ENCODE results near the gene INO80B.
A peak's percentile ranks its signal among the peaks of the same experiment; 100 is the strongest.

Gene INO80B

GRCh38 chr2:74454654-74455511 lies at the start of gene INO80B:
Gene INO80B, plus strand, starts transcription at chr2:74455087. Its CDS starts 30 bp downstream, at chr2:74455117.
- Histone ChIP-seq H3K4me3 (ENCODE audit: low read depth, low read length) (peak within 1 kb of the TSS; percentile 84), H3K36me3 (ENCODE audit: control insufficient read depth, insufficient read depth, low read length) (no peaks in the 10 kb centered on the region), H3K9ac (ENCODE audit: low read depth, low read length) (peak within 1 kb of the TSS; percentile 42), H3K9me3 (ENCODE audit: control insufficient read depth, insufficient read depth, low read length) (no peaks in the 10 kb centered on the region), H3K4me1 (ENCODE audit: control insufficient read depth, insufficient read depth, low read length) (peaks cover 6% of the 10 kb centered on the region), H3K27me3 (ENCODE audit: control insufficient read depth, insufficient read depth, low read length) (no peaks in the 10 kb centered on the region)

GRCh38 chr2:74406035-74406434 lies 48.9 kb upstream of the INO80B start:
- H3K4me3 ChIP-seq (ENCODE audit: low read depth, low read length), result no peak overlapping the region
- H3K4me1 ChIP-seq (ENCODE audit: control insufficient read depth, insufficient read depth, low read length), result no peaks in the 10 kb centered on the region
- H3K27me3 ChIP-seq (ENCODE audit: control insufficient read depth, insufficient read depth, low read length), result no peaks in the 10 kb centered on the region
- H3K36me3 ChIP-seq (ENCODE audit: control insufficient read depth, insufficient read depth, low read length), result no peaks in the 10 kb centered on the region
- H3K9me3 ChIP-seq (ENCODE audit: control insufficient read depth, insufficient read depth, low read length), result no peaks in the 10 kb centered on the region
- no peak overlapping the region for H3K9ac ChIP-seq (ENCODE audit: low read depth, low read length)

GRCh38 chr2:74407682-74408081 lies 47.2 kb upstream of the INO80B start:
- Histone ChIP-seq H3K4me3 (ENCODE audit: low read depth, low read length) (no peak overlapping the region), H3K27me3 (ENCODE audit: control insufficient read depth, insufficient read depth, low read length) (no peaks in the 10 kb centered on the region), H3K9me3 (ENCODE audit: control insufficient read depth, insufficient read depth, low read length) (no peaks in the 10 kb centered on the region), H3K4me1 (ENCODE audit: control insufficient read depth, insufficient read depth, low read length) (no peaks in the 10 kb centered on the region), H3K9ac (ENCODE audit: low read depth, low read length) (no peak overlapping the region), H3K36me3 (ENCODE audit: control insufficient read depth, insufficient read depth, low read length) (no peaks in the 10 kb centered on the region)

GRCh38 chr2:74413001-74413698 lies 41.7 kb upstream of the INO80B start:
- Histone ChIP-seq H3K9me3 (ENCODE audit: control insufficient read depth, insufficient read depth, low read length) (no peaks in the 10 kb centered on the region), H3K4me1 (ENCODE audit: control insufficient read depth, insufficient read depth, low read length) (no peaks in the 10 kb centered on the region), H3K27me3 (ENCODE audit: control insufficient read depth, insufficient read depth, low read length) (no peaks in the 10 kb centered on the region), H3K36me3 (ENCODE audit: control insufficient read depth, insufficient read depth, low read length) (no peaks in the 10 kb centered on the region), H3K4me3 (ENCODE audit: low read depth, low read length) (no peak overlapping the region), H3K9ac (ENCODE audit: low read depth, low read length) (no peak overlapping the region)

- Histone ChIP-seq H3K36me3 (ENCODE audit: control insufficient read depth, insufficient read depth, low read length) (no peaks in the 10 kb centered on the region), H3K9ac (ENCODE audit: low read depth, low read length) (no peak overlapping the region), H3K4me1 (ENCODE audit: control insufficient read depth, insufficient read depth, low read length) (no peaks in the 10 kb centered on the region), H3K9me3 (ENCODE audit: control insufficient read depth, insufficient read depth, low read length) (no peaks in the 10 kb centered on the region), H3K4me3 (ENCODE audit: low read depth, low read length) (no peak overlapping the region), H3K27me3 (ENCODE audit: control insufficient read depth, insufficient read depth, low read length) (no peaks in the 10 kb centered on the region)
Observed at GRCh38 chr2:74414441-74414840, 40.4 kb upstream of the INO80B start.

GRCh38 chr2:74414881-74415761 lies 39.8 kb upstream of the INO80B start:
- H3K27me3 ChIP-seq (ENCODE audit: control insufficient read depth, insufficient read depth, low read length), result peaks cover 2% of the 10 kb centered on the region
- no peak overlapping the region for H3K9ac ChIP-seq (ENCODE audit: low read depth, low read length)
- H3K4me1 ChIP-seq (ENCODE audit: control insufficient read depth, insufficient read depth, low read length), result no peaks in the 10 kb centered on the region
- no peaks in the 10 kb centered on the region for H3K36me3 ChIP-seq (ENCODE audit: control insufficient read depth, insufficient read depth, low read length)
- no peak overlapping the region for H3K4me3 ChIP-seq (ENCODE audit: low read depth, low read length)
- H3K9me3 ChIP-seq (ENCODE audit: control insufficient read depth, insufficient read depth, low read length), result no peaks in the 10 kb centered on the region

GRCh38 chr2:74415762-74416395 lies 39.0 kb upstream of the INO80B start:
- H3K36me3 ChIP-seq (ENCODE audit: control insufficient read depth, insufficient read depth, low read length), result no peaks in the 10 kb centered on the region
- no peaks in the 10 kb centered on the region for H3K9me3 ChIP-seq (ENCODE audit: control insufficient read depth, insufficient read depth, low read length)
- no peaks in the 10 kb centered on the region for H3K4me1 ChIP-seq (ENCODE audit: control insufficient read depth, insufficient read depth, low read length)
- H3K9ac ChIP-seq (ENCODE audit: low read depth, low read length), result no peak overlapping the region
- H3K27me3 ChIP-seq (ENCODE audit: control insufficient read depth, insufficient read depth, low read length), result peaks cover 6% of the 10 kb centered on the region
- no peak overlapping the region for H3K4me3 ChIP-seq (ENCODE audit: low read depth, low read length)

- Histone ChIP-seq H3K9me3 (ENCODE audit: control insufficient read depth, insufficient read depth, low read length) (no peaks in the 10 kb centered on the region), H3K9ac (ENCODE audit: low read depth, low read length) (no peak overlapping the region), H3K4me1 (ENCODE audit: control insufficient read depth, insufficient read depth, low read length) (no peaks in the 10 kb centered on the region), H3K36me3 (ENCODE audit: control insufficient read depth, insufficient read depth, low read length) (no peaks in the 10 kb centered on the region), H3K27me3 (ENCODE audit: control insufficient read depth, insufficient read depth, low read length) (peaks cover 6% of the 10 kb centered on the region), H3K4me3 (ENCODE audit: low read depth, low read length) (no peak overlapping the region)
Observed at GRCh38 chr2:74416778-74417177, 38.1 kb upstream of the INO80B start.

GRCh38 chr2:74417197-74417596 lies 37.7 kb upstream of the INO80B start:
- no peak overlapping the region for H3K9ac ChIP-seq (ENCODE audit: low read depth, low read length)
- H3K27me3 ChIP-seq (ENCODE audit: control insufficient read depth, insufficient read depth, low read length), result peaks cover 6% of the 10 kb centered on the region
- H3K9me3 ChIP-seq (ENCODE audit: control insufficient read depth, insufficient read depth, low read length), result no peaks in the 10 kb centered on the region
- H3K4me1 ChIP-seq (ENCODE audit: control insufficient read depth, insufficient read depth, low read length), result no peaks in the 10 kb centered on the region
- H3K36me3 ChIP-seq (ENCODE audit: control insufficient read depth, insufficient read depth, low read length), result no peaks in the 10 kb centered on the region
- H3K4me3 ChIP-seq (ENCODE audit: low read depth, low read length), result no peak overlapping the region

- Histone ChIP-seq H3K9ac (ENCODE audit: low read depth, low read length) (no peak overlapping the region), H3K4me3 (ENCODE audit: low read depth, low read length) (no peak overlapping the region), H3K9me3 (ENCODE audit: control insufficient read depth, insufficient read depth, low read length) (no peaks in the 10 kb centered on the region), H3K4me1 (ENCODE audit: control insufficient read depth, insufficient read depth, low read length) (no peaks in the 10 kb centered on the region), H3K36me3 (ENCODE audit: control insufficient read depth, insufficient read depth, low read length) (no peaks in the 10 kb centered on the region), H3K27me3 (ENCODE audit: control insufficient read depth, insufficient read depth, low read length) (peaks cover 8% of the 10 kb centered on the region)
Observed at GRCh38 chr2:74417763-74418162, 37.1 kb upstream of the INO80B start.

- Histone ChIP-seq H3K9me3 (ENCODE audit: control insufficient read depth, insufficient read depth, low read length) (no peaks in the 10 kb centered on the region), H3K36me3 (ENCODE audit: control insufficient read depth, insufficient read depth, low read length) (no peaks in the 10 kb centered on the region), H3K27me3 (ENCODE audit: control insufficient read depth, insufficient read depth, low read length) (peaks cover 9% of the 10 kb centered on the region), H3K9ac (ENCODE audit: low read depth, low read length) (no peak overlapping the region), H3K4me3 (ENCODE audit: low read depth, low read length) (no peak overlapping the region), H3K4me1 (ENCODE audit: control insufficient read depth, insufficient read depth, low read length) (no peaks in the 10 kb centered on the region)
Observed at GRCh38 chr2:74418312-74418711, 36.6 kb upstream of the INO80B start.

All from iPS-15b (cell line).